Liver (tissue), 9 donors: ENCODE data around the gene OPHN1. TPM values are rescaled to one million over a fixed set of nuclear protein-coding genes. Genes with fewer than 3 reads are reported as not detected.

Source experiments
- DNase-seq: peaks from one replicate; pipeline ENCODE4 v3.0.0-alpha.2; 2017; ENCODE audit warnings: low spot score
- H3K27ac ChIP-seq, 2 donors: one replicate each; pipeline ENCODE4 v1.7.0; 2013; ENCODE audit warnings: inconsistent platforms in 2 of 2, low read length in 2 of 2, control low read depth in 1 of 2, low read depth in 1 of 2, mild to moderate bottlenecking in 1 of 2
- H3K27me3 ChIP-seq, 4 donors: one replicate each; pipeline versions ENCODE4 v1.6.1 to v1.7.0; 2013; ENCODE audit warnings: low read length in 3 of 4, inconsistent platforms in 1 of 4, mild to moderate bottlenecking in 1 of 4, moderate library complexity in 1 of 4; ENCODE audit not compliant: control insufficient read depth in 4 of 4, insufficient read depth in 4 of 4
- H3K36me3 ChIP-seq, 4 donors: one replicate each; pipeline versions ENCODE4 v1.6.1 to v1.7.0; 2013; ENCODE audit warnings: low read length in 3 of 4, mild to moderate bottlenecking in 3 of 4, low read depth in 1 of 4, moderate library complexity in 1 of 4; ENCODE audit not compliant: control insufficient read depth in 4 of 4, insufficient read depth in 3 of 4
- H3K4me1 ChIP-seq, 4 donors: one replicate each; pipeline versions ENCODE4 v1.6.1 to v1.7.0; 2013; ENCODE audit warnings: low read length in 3 of 4, mild to moderate bottlenecking in 3 of 4, moderate library complexity in 1 of 4; ENCODE audit not compliant: control insufficient read depth in 4 of 4, insufficient read depth in 4 of 4
- H3K4me3 ChIP-seq, 3 donors: one replicate each; pipeline versions ENCODE4 v1.6.1 to v1.7.0; 2013; ENCODE audit warnings: low read length in 3 of 3, control low read depth in 1 of 3, low read depth in 1 of 3, mild to moderate bottlenecking in 1 of 3
- H3K9ac ChIP-seq, 2 donors: one replicate each; pipeline ENCODE4 v1.7.0; 2013; ENCODE audit warnings: low read length in 2 of 2, mild to moderate bottlenecking in 2 of 2, moderate library complexity in 2 of 2, control low read depth in 1 of 2, low read depth in 1 of 2
- H3K9me3 ChIP-seq, 4 donors: one replicate each; pipeline versions ENCODE4 v1.6.1 to v1.7.0; 2013; ENCODE audit warnings: low read length in 3 of 4; ENCODE audit not compliant: control insufficient read depth in 4 of 4
- ATF3 ChIP-seq: IDR thresholded peaks from 2 replicates; pipeline ENCODE4 v1.6.1; 2016; ENCODE audit warnings: antibody characterized with exemption
- EGR1 ChIP-seq, 2 donors: IDR thresholded peaks; 2 replicates each; pipeline ENCODE4 v1.6.1; 2016 to 2018; ENCODE audit warnings: antibody characterized with exemption in 2 of 2, low read depth in 2 of 2
- FOXA1 ChIP-seq: IDR thresholded peaks from 2 replicates; pipeline ENCODE4 v1.6.1; 2016; ENCODE audit warnings: antibody characterized with exemption
- FOXA2 ChIP-seq: IDR thresholded peaks from 2 replicates; pipeline ENCODE4 v1.6.1; 2016; ENCODE audit warnings: antibody characterized with exemption
- GABPA ChIP-seq, 2 donors: IDR thresholded peaks in 1 of 2; conservative IDR thresholded peaks in 1 of 2; 2 replicates each; pipeline ENCODE4 v1.6.1; 2016; ENCODE audit warnings: antibody characterized with exemption in 2 of 2, mild to moderate bottlenecking in 1 of 2, moderate library complexity in 1 of 2
- HNF4A ChIP-seq, 2 donors: conservative IDR thresholded peaks; 2 replicates each; pipeline ENCODE4 v1.6.1; 2016; ENCODE audit warnings: antibody characterized with exemption in 2 of 2, mild to moderate bottlenecking in 2 of 2
- HNF4G ChIP-seq: IDR thresholded peaks from 2 replicates; pipeline ENCODE4 v1.6.1; 2016; ENCODE audit warnings: antibody characterized with exemption
- JUND ChIP-seq, 2 donors: IDR thresholded peaks; 2 replicates each; pipeline ENCODE4 v1.6.1; 2016; ENCODE audit warnings: antibody characterized with exemption in 2 of 2
- MAX ChIP-seq: IDR thresholded peaks from 2 replicates; pipeline ENCODE4 v1.6.1; 2016; ENCODE audit warnings: antibody characterized with exemption
- NR2F2 ChIP-seq: IDR thresholded peaks from 2 replicates; pipeline ENCODE4 v1.6.1; 2016; ENCODE audit warnings: antibody characterized with exemption
- RAD21 ChIP-seq, 2 donors: IDR thresholded peaks; 2 replicates each; pipeline ENCODE4 v1.6.1; 2016; ENCODE audit warnings: antibody characterized with exemption in 2 of 2, mild to moderate bottlenecking in 2 of 2
- REST ChIP-seq: IDR thresholded peaks from 2 replicates; pipeline ENCODE4 v1.6.1; 2016; ENCODE audit warnings: antibody characterized with exemption, mild to moderate bottlenecking
- RXRA ChIP-seq, 2 donors: IDR thresholded peaks; 2 replicates each; pipeline ENCODE4 v1.6.1; 2017 to 2018; ENCODE audit warnings: antibody characterized with exemption in 2 of 2, mild to moderate bottlenecking in 1 of 2
- SP1 ChIP-seq: IDR thresholded peaks from 2 replicates; pipeline ENCODE4 v1.6.1; 2018; ENCODE audit warnings: antibody characterized with exemption, mild to moderate bottlenecking
- TAF1 ChIP-seq: conservative IDR thresholded peaks from 2 replicates; pipeline ENCODE4 v1.6.1; 2016; ENCODE audit warnings: antibody characterized with exemption, mild to moderate bottlenecking
- YY1 ChIP-seq: IDR thresholded peaks from 2 replicates; pipeline ENCODE4 v1.6.1; 2016; ENCODE audit warnings: antibody characterized with exemption, mild to moderate bottlenecking
- ZBTB33 ChIP-seq: IDR thresholded peaks from 2 replicates; pipeline ENCODE4 v1.6.1; 2016; ENCODE audit warnings: antibody characterized with exemption
- WGBS: extraction: QIAGEN DNeasy Blood & Tissue Kit; methylation state at CpG from one replicate; pipeline ENCODE4 v1.1.7; 2013; 5-methylcytosine and 5-hydroxymethylcytosine counted together
- polyA plus RNA-seq, 2 donors: library from polyadenylated mRNA; stranded (reverse) in 1 of 2; unstranded in 1 of 2; fragments of 200-250 nt in 1 of 2; fragments of >200 nt in 1 of 2; fragmentation: Nextera tagmentation in 1 of 2; extraction: Ambion mirVana in 1 of 2; gene quantifications; one replicate each; pipeline versions ENCODE4 v1.2.1 to v1.2.3, GENCODE V29; 2013 to 2015
- total RNA-seq, 2 donors: library from RNA; depleted of rRNA; stranded (reverse); fragments of >200 nt; gene quantifications; one replicate each; pipeline ENCODE4 v1.2.3, GENCODE V29; 2014
- donor health status: healthy.
- donor health status: healthy.
- donor health status: healthy.
- donor health status: healthy.
- donor health status: healthy.

OPHN1 gene
- total and polyA plus RNA-seq, 4 donors: 0.17 to 1.2 (median 0.60) TPM

- TF ChIP-seq REST (no peak), MAX (no peak)
Measured at GRCh38 chrX:68232206-68232605, 201.1 kb downstream of the OPHN1 start (continued).

- WGBS: 82% methylated on average over 1 of the region's 1 CpG
- DNase-seq: no peak
- TF ChIP-seq RAD21 (IDR thresholded peaks at IDR 0.05) (no peak), REST (no peak), NR2F2 (no peak), FOXA1 (no peak), SP1 (no peak), GABPA (IDR thresholded peaks at IDR 0.05 in 1 of 2, conservative IDR thresholded peaks at IDR 0.05 in 1 of 2) (no peak)
- Histone ChIP-seq H3K4me3 (no peak overlapping the region), H3K27me3 (no peaks in the 10 kb centered on the region), H3K9ac (no peak overlapping the region), H3K27ac (no peak overlapping the region), H3K4me1 (no peaks in the 10 kb centered on the region), H3K36me3 (no peaks in the 10 kb centered on the region), H3K9me3 (no peaks in the 10 kb centered on the region)
Measured at GRCh38 chrX:68209008-68209407, 224.3 kb downstream of the OPHN1 start.

- H3K4me1 ChIP-seq: no peaks in the 10 kb centered on the region
- no peak overlapping the region for H3K27ac ChIP-seq
- WGBS: 86% methylated on average over 1 of the region's 1 CpG
- H3K36me3 ChIP-seq: no peaks in the 10 kb centered on the region
- H3K4me3 ChIP-seq: no peak overlapping the region
- H3K9me3 ChIP-seq: no peaks in the 10 kb centered on the region
- H3K9ac ChIP-seq: no peak overlapping the region
- no peaks in the 10 kb centered on the region for H3K27me3 ChIP-seq
- no peak for DNase-seq
- no peak for TF ChIP-seq HNF4G
- TF ChIP-seq REST: no peak
- no peak for TF ChIP-seq HNF4A (conservative IDR thresholded peaks at IDR 0.05)
- no peak for TF ChIP-seq RXRA (IDR thresholded peaks at IDR 0.05)
- no peak for TF ChIP-seq FOXA2
- no peak for TF ChIP-seq JUND (IDR thresholded peaks at IDR 0.05)
- no peak for TF ChIP-seq EGR1 (IDR thresholded peaks at IDR 0.05; ENCODE audit: low read depth in 2 of 2)
- no peak for TF ChIP-seq YY1
- TF ChIP-seq NR2F2: no peak
- TF ChIP-seq ZBTB33: no peak
- TF ChIP-seq ATF3: no peak
- TF ChIP-seq TAF1: no peak
- TF ChIP-seq SP1: no peak
- no peak for TF ChIP-seq FOXA1
- TF ChIP-seq MAX: no peak
- TF ChIP-seq RAD21 (IDR thresholded peaks at IDR 0.05): no peak
- no peak for TF ChIP-seq GABPA (IDR thresholded peaks at IDR 0.05 in 1 of 2, conservative IDR thresholded peaks at IDR 0.05 in 1 of 2)
Measured at GRCh38 chrX:68204521-68205038, 228.7 kb downstream of the OPHN1 start.
